OCI-LY1 (cell line): ENCODE measurements around the gene PLA2G4B.

Experiments used
- H2AFZ ChIP-seq: fragments of 200-600 bp; sonication (generic), shearing (Covaris generic); 2 replicates; pipeline ENCODE4 v1.6.0; 2014; ENCODE audit warnings: antibody characterized with exemption, mild to moderate bottlenecking, low read length
- H3F3A ChIP-seq: fragments of 200-600 bp; sonication (generic), shearing (Covaris generic); 2 replicates; pipeline ENCODE4 v1.6.0; 2014; ENCODE audit warnings: mild to moderate bottlenecking, antibody characterized with exemption, low read length, moderate library complexity; ENCODE audit not compliant: insufficient read depth
- H3K27ac ChIP-seq: fragments of 200-600 bp; sonication (generic); 2 replicates; pipeline ENCODE4 v1.5.1; 2014; ENCODE audit warnings: low read length, mixed run types, mild to moderate bottlenecking, low read depth; ENCODE audit not compliant: poor library complexity, severe bottlenecking
- H3K27me3 ChIP-seq: fragments of 200-600 bp; sonication (generic); 2 replicates; pipeline ENCODE4 v1.6.0; 2014; ENCODE audit warnings: antibody characterized with exemption, mild to moderate bottlenecking, low read length, moderate library complexity; ENCODE audit not compliant: insufficient read depth
- H3K36me3 ChIP-seq: fragments of 200-600 bp; sonication (generic); 2 replicates; pipeline ENCODE4 v1.6.1; 2014; ENCODE audit warnings: mild to moderate bottlenecking, antibody characterized with exemption, low read length, moderate library complexity, mixed read lengths; ENCODE audit not compliant: insufficient read depth
- H3K4me1 ChIP-seq: fragments of 200-600 bp; sonication (generic); 2 replicates; pipeline ENCODE4 v1.5.1; 2014; ENCODE audit warnings: mild to moderate bottlenecking, low read length, moderate library complexity; ENCODE audit not compliant: insufficient read depth, severe bottlenecking
- H3K4me2 ChIP-seq: fragments of 200-600 bp; sonication (generic), shearing (Covaris generic); 2 replicates; pipeline ENCODE4 v1.6.1; 2014; ENCODE audit warnings: low read length
- H3K4me3 ChIP-seq: fragments of 200-600 bp; sonication (generic); 2 replicates; pipeline ENCODE4 v1.5.1; 2014; ENCODE audit warnings: low read length, low read depth, mild to moderate bottlenecking, mixed read lengths; ENCODE audit not compliant: poor library complexity, severe bottlenecking
- H3K79me2 ChIP-seq: fragments of 200-600 bp; shearing (Covaris generic); 2 replicates; pipeline ENCODE4 v1.6.1; 2016; ENCODE audit warnings: mixed run types, low read length, mixed read lengths; ENCODE audit not compliant: insufficient read depth
- H3K9ac ChIP-seq: fragments of 200-600 bp; sonication (generic), shearing (Covaris generic); 2 replicates; pipeline ENCODE4 v1.6.1; 2014; ENCODE audit warnings: mild to moderate bottlenecking, low read length, mixed read lengths
- H3K9me2 ChIP-seq: fragments of 200-600 bp; sonication (generic), shearing (Covaris generic); 2 replicates; pipeline ENCODE4 v1.6.1; 2014; ENCODE audit warnings: low read depth, mild to moderate bottlenecking, low read length, mixed read lengths
- H3K9me3 ChIP-seq: fragments of 200-600 bp; shearing (Covaris generic); 2 replicates; pipeline ENCODE4 v1.6.1; 2014; ENCODE audit warnings: low read length, mixed read lengths
- H4K20me1 ChIP-seq: fragments of 200-600 bp; sonication (generic), shearing (Covaris generic); 2 replicates; pipeline ENCODE4 v1.6.0; 2016; ENCODE audit warnings: mild to moderate bottlenecking, low read length; ENCODE audit not compliant: insufficient read depth
- EZH2 ChIP-seq: fragments of 200-600 bp; sonication (generic), shearing (Covaris generic); IDR thresholded peaks from 2 replicates; pipeline ENCODE4 v1.8.0; 2017; ENCODE audit warnings: borderline replicate concordance, mixed run types, mild to moderate bottlenecking, antibody characterized with exemption, low read length, moderate library complexity, mixed read lengths
- TF ChIP-seq, protein P1 (sequence below): fragments of 200-600 bp; sonication (generic), shearing (Covaris generic); IDR thresholded peaks from 2 replicates; pipeline ENCODE4 v1.5.1; 2017; ENCODE audit warnings: mild to moderate bottlenecking, antibody characterized with exemption, low read length, moderate library complexity, mixed read lengths

PLA2G4B gene

DNA sequence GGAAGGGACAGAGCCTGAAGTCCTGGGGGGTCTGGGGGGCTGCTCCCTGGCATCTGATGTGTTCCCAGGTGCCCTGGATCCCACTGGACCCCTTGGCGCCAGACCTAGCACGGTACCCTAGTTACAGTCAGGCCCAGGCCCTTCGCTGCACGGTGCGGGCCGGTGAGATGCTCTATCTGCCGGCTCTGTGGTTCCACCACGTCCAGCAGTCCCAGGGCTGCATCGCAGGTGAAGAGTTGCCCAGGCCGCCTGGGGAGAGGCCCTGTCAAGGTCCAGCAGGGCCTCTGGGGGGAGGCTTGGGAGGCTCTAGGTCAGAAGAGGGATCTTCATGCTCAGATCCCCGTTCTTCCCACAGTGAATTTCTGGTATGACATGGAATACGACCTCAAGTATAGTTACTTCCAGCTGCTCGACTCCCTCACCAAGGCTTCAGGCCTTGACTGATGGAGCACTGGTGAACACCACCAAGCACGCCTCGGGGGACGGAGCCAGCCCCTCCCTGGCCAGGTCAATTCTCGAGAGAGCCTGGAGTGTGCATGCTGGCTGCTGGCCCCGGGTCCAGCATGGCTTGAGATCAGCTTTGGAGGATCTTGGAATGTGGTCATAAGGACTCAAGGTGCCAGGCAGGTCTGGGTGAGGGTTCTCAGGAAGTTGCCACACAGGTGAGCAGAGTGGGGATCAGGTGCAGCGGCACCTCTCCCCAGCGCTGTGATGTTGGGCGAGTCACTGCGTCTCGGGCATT lies 1.8 kb upstream of the PLA2G4B start:
- no peak overlapping the region for H2AFZ ChIP-seq
- TF ChIP-seq EZH2: no peak
- TF ChIP-seq, protein P1, sequence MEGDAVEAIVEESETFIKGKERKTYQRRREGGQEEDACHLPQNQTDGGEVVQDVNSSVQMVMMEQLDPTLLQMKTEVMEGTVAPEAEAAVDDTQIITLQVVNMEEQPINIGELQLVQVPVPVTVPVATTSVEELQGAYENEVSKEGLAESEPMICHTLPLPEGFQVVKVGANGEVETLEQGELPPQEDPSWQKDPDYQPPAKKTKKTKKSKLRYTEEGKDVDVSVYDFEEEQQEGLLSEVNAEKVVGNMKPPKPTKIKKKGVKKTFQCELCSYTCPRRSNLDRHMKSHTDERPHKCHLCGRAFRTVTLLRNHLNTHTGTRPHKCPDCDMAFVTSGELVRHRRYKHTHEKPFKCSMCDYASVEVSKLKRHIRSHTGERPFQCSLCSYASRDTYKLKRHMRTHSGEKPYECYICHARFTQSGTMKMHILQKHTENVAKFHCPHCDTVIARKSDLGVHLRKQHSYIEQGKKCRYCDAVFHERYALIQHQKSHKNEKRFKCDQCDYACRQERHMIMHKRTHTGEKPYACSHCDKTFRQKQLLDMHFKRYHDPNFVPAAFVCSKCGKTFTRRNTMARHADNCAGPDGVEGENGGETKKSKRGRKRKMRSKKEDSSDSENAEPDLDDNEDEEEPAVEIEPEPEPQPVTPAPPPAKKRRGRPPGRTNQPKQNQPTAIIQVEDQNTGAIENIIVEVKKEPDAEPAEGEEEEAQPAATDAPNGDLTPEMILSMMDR: no peak

DNA sequence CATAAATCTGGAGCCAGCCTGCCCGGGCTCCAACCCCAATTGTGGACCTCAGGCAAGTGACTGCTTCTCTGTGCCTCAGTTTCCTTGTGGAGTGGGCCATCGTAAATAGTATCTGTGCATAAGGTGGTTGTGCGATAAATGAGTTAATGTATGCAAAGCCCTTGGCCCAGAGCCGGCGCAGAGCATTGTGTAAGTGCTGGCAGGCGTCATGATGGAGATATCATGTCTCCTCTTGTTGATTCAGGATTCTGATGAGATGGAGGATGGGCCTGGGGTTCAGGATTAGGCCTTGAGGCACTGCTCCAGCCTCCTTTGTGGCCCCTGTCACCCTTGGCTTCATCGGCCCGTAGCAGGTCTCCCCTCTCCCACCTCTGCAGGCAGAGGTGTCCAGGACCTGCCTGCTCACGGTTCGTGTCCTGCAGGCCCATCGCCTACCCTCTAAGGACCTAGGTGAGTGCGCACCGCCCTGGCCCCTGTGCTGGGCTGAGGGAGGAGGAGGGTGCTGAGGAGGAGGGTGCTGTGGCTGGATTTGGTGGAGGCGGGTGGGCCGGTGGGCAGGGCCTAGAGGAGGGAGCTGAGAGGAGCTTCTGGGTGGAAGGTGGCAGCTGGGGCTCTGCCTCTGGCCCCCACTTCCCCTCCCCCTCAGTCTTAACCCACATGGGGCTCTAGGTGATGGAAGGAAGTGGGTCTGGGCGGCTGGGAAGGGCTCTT lies 1.3 kb downstream of the PLA2G4B start:
- Histone ChIP-seq H3K27me3 (no peaks in the 10 kb centered on the region), H3K9me3 (no peaks in the 10 kb centered on the region), H2AFZ (no peak overlapping the region), H3K36me3 (no peaks in the 10 kb centered on the region), H4K20me1 (no peaks in the 10 kb centered on the region), H3K9ac (no peak overlapping the region), H3K4me2 (no peak overlapping the region), H3F3A (no peaks in the 10 kb centered on the region), H3K79me2 (no peaks in the 10 kb centered on the region), H3K4me3 (no peak overlapping the region), H3K27ac (no peak overlapping the region), H3K4me1 (no peaks in the 10 kb centered on the region), H3K9me2 (no peaks in the 10 kb centered on the region)
- no peak for TF ChIP-seq EZH2
- TF ChIP-seq, protein P1: no peak

More for the DNA sequence above, 1.8 kb upstream of the PLA2G4B start:
- H3K36me3 ChIP-seq: no peaks in the 10 kb centered on the region
- H3K27ac ChIP-seq: no peak overlapping the region
- H3K4me3 ChIP-seq: no peak overlapping the region
- no peaks in the 10 kb centered on the region for H3K79me2 ChIP-seq
- H3K27me3 ChIP-seq: no peaks in the 10 kb centered on the region
- no peak overlapping the region for H3K9ac ChIP-seq
- peaks cover 6% of the 10 kb centered on the region for H3K4me1 ChIP-seq
- H4K20me1 ChIP-seq: no peaks in the 10 kb centered on the region
- no peak overlapping the region for H3K4me2 ChIP-seq
- H3F3A ChIP-seq: no peaks in the 10 kb centered on the region
- no peaks in the 10 kb centered on the region for H3K9me2 ChIP-seq
- no peaks in the 10 kb centered on the region for H3K9me3 ChIP-seq

DNA sequence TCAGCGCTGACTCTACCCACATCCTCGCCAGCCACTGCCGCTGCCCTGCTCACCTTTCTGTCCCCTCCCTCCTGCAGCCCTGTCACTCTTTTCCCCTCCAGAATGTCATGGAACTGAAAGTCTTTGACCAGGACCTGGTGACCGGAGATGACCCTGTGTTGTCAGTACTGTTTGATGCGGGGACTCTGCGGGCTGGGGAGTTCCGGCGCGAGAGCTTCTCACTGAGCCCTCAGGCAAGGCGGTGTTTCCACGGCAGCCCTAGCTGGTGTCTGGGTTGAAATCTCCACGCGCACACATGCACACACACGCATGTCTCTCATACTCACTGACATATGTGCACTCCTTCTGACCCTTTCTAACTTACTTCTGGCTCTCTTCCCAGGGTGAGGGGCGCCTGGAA lies 2.0 kb downstream of the PLA2G4B start:
- Histone ChIP-seq H3K79me2 (no peaks in the 10 kb centered on the region), H3K4me3 (no peak overlapping the region), H3K9me3 (no peaks in the 10 kb centered on the region), H3K36me3 (no peaks in the 10 kb centered on the region), H4K20me1 (no peaks in the 10 kb centered on the region), H3K9ac (no peak overlapping the region), H3K27ac (no peak overlapping the region), H2AFZ (no peak overlapping the region), H3K27me3 (no peaks in the 10 kb centered on the region), H3K9me2 (no peaks in the 10 kb centered on the region), H3K4me2 (no peak overlapping the region), H3F3A (no peaks in the 10 kb centered on the region), H3K4me1 (no peaks in the 10 kb centered on the region)
- TF ChIP-seq EZH2: no peak
- TF ChIP-seq, protein P1: no peak
